Measurements from ENCODE around the gene TACC2.

The TACC2 gene

GRCh38 chr10:122285506-122286444 lies 296.8 kb downstream of the TACC2 start:
- H3K27me3 Mint-ChIP-seq: peaks cover 10% of the 10 kb centered on the region
- no peaks in the 10 kb centered on the region for H3K4me1 Mint-ChIP-seq (ENCODE audit: low read depth)
- no peak overlapping the region for H3K4me3 Mint-ChIP-seq
- H3K9me3 Mint-ChIP-seq: no peaks in the 10 kb centered on the region
- no peaks in the 10 kb centered on the region for H3K36me3 Mint-ChIP-seq (ENCODE audit: low read depth)
- H3K27ac Mint-ChIP-seq: no peak overlapping the region

- H3K36me3 Mint-ChIP-seq (ENCODE audit: low read depth): no peaks in the 10 kb centered on the region
- H3K4me1 Mint-ChIP-seq (ENCODE audit: low read depth): no peaks in the 10 kb centered on the region
- peaks cover 5% of the 10 kb centered on the region for H3K27me3 Mint-ChIP-seq
- no peak overlapping the region for H3K4me3 Mint-ChIP-seq
- H3K27ac Mint-ChIP-seq: no peak overlapping the region
- H3K9me3 Mint-ChIP-seq: no peaks in the 10 kb centered on the region
Measured at GRCh38 chr10:122286867-122287266, 297.9 kb downstream of the TACC2 start.

GRCh38 chr10:122287570-122287969 lies 298.6 kb downstream of the TACC2 start:
- Mint-ChIP-seq H3K27me3 (no peaks in the 10 kb centered on the region), H3K27ac (no peak overlapping the region), H3K36me3 (ENCODE audit: low read depth) (no peaks in the 10 kb centered on the region), H3K4me1 (ENCODE audit: low read depth) (no peaks in the 10 kb centered on the region), H3K9me3 (no peaks in the 10 kb centered on the region), H3K4me3 (no peak overlapping the region)

- Mint-ChIP-seq H3K4me1 (ENCODE audit: low read depth) (no peaks in the 10 kb centered on the region), H3K4me3 (no peak overlapping the region), H3K36me3 (ENCODE audit: low read depth) (no peaks in the 10 kb centered on the region), H3K27me3 (no peaks in the 10 kb centered on the region), H3K9me3 (no peaks in the 10 kb centered on the region), H3K27ac (no peak overlapping the region)
Measured at GRCh38 chr10:122288262-122288661, 299.3 kb downstream of the TACC2 start.

- Mint-ChIP-seq H3K27ac (no peak overlapping the region), H3K4me1 (ENCODE audit: low read depth) (no peaks in the 10 kb centered on the region)
Measured at GRCh38 chr10:122288917-122289316, 300.0 kb downstream of the TACC2 start.

GRCh38 chr10:122290334-122290733 lies 301.4 kb downstream of the TACC2 start:
- H3K9me3 Mint-ChIP-seq: no peaks in the 10 kb centered on the region
- no peak overlapping the region for H3K4me3 Mint-ChIP-seq
- no peak overlapping the region for H3K27ac Mint-ChIP-seq
- H3K36me3 Mint-ChIP-seq (ENCODE audit: low read depth): no peaks in the 10 kb centered on the region
- H3K27me3 Mint-ChIP-seq: no peaks in the 10 kb centered on the region
- no peaks in the 10 kb centered on the region for H3K4me1 Mint-ChIP-seq (ENCODE audit: low read depth)

More at GRCh38 chr10:122288917-122289316, 300.0 kb downstream of the TACC2 start:
- no peaks in the 10 kb centered on the region for H3K27me3 Mint-ChIP-seq
- no peaks in the 10 kb centered on the region for H3K36me3 Mint-ChIP-seq (ENCODE audit: low read depth)
- no peak overlapping the region for H3K4me3 Mint-ChIP-seq
- no peaks in the 10 kb centered on the region for H3K9me3 Mint-ChIP-seq

GRCh38 chr10:122290833-122291532 lies 302.0 kb downstream of the TACC2 start:
- H3K36me3 Mint-ChIP-seq (ENCODE audit: low read depth): no peaks in the 10 kb centered on the region
- H3K4me3 Mint-ChIP-seq: no peak overlapping the region
- H3K9me3 Mint-ChIP-seq: no peaks in the 10 kb centered on the region

GRCh38 chr10:122291739-122292138 lies 302.8 kb downstream of the TACC2 start:
- H3K4me1 Mint-ChIP-seq (ENCODE audit: low read depth): no peaks in the 10 kb centered on the region
- H3K4me3 Mint-ChIP-seq: no peak overlapping the region
- no peak overlapping the region for H3K27ac Mint-ChIP-seq
- no peaks in the 10 kb centered on the region for H3K9me3 Mint-ChIP-seq
- H3K36me3 Mint-ChIP-seq (ENCODE audit: low read depth): no peaks in the 10 kb centered on the region
- H3K27me3 Mint-ChIP-seq: no peaks in the 10 kb centered on the region

More at GRCh38 chr10:122290833-122291532, 302.0 kb downstream of the TACC2 start:
- Mint-ChIP-seq H3K4me1 (ENCODE audit: low read depth) (no peaks in the 10 kb centered on the region), H3K27ac (no peak overlapping the region), H3K27me3 (no peaks in the 10 kb centered on the region)

- Mint-ChIP-seq H3K9me3 (no peaks in the 10 kb centered on the region), H3K27ac (no peak overlapping the region), H3K4me3 (no peak overlapping the region), H3K36me3 (ENCODE audit: low read depth) (no peaks in the 10 kb centered on the region), H3K27me3 (peaks cover 3% of the 10 kb centered on the region), H3K4me1 (ENCODE audit: low read depth) (no peaks in the 10 kb centered on the region)
Measured at GRCh38 chr10:122292376-122292775, 303.4 kb downstream of the TACC2 start.

GRCh38 chr10:122293156-122293960 lies 304.4 kb downstream of the TACC2 start:
- Mint-ChIP-seq H3K27ac (no peak overlapping the region), H3K4me3 (no peak overlapping the region), H3K27me3 (peaks cover 3% of the 10 kb centered on the region), H3K36me3 (ENCODE audit: low read depth) (no peaks in the 10 kb centered on the region), H3K4me1 (ENCODE audit: low read depth) (no peaks in the 10 kb centered on the region), H3K9me3 (no peaks in the 10 kb centered on the region)

GRCh38 chr10:122293961-122294380 lies 305.0 kb downstream of the TACC2 start:
- no peak overlapping the region for H3K4me3 Mint-ChIP-seq
- no peaks in the 10 kb centered on the region for H3K9me3 Mint-ChIP-seq
- no peak overlapping the region for H3K27ac Mint-ChIP-seq
- no peaks in the 10 kb centered on the region for H3K36me3 Mint-ChIP-seq (ENCODE audit: low read depth)
- H3K27me3 Mint-ChIP-seq: peaks cover 3% of the 10 kb centered on the region
- H3K4me1 Mint-ChIP-seq (ENCODE audit: low read depth): no peaks in the 10 kb centered on the region

- H3K4me3 Mint-ChIP-seq: no peak overlapping the region
- no peaks in the 10 kb centered on the region for H3K4me1 Mint-ChIP-seq (ENCODE audit: low read depth)
- peaks cover 3% of the 10 kb centered on the region for H3K27me3 Mint-ChIP-seq
- no peaks in the 10 kb centered on the region for H3K9me3 Mint-ChIP-seq
- H3K27ac Mint-ChIP-seq: no peak overlapping the region
- H3K36me3 Mint-ChIP-seq (ENCODE audit: low read depth): no peaks in the 10 kb centered on the region
Measured at GRCh38 chr10:122294511-122295450, 305.8 kb downstream of the TACC2 start.

GRCh38 chr10:122295451-122295809 lies 306.5 kb downstream of the TACC2 start:
- Mint-ChIP-seq H3K36me3 (ENCODE audit: low read depth) (no peaks in the 10 kb centered on the region), H3K4me3 (no peak overlapping the region), H3K4me1 (ENCODE audit: low read depth) (no peaks in the 10 kb centered on the region), H3K27ac (no peak overlapping the region), H3K9me3 (no peaks in the 10 kb centered on the region), H3K27me3 (peaks cover 3% of the 10 kb centered on the region)
